GM06990 (cell line): ENCODE results near the gene CAMSAP1.

Experiments used
- DNase-seq: peaks from one replicate; pipeline ENCODE4 v3.0.0-alpha.2; 2011; ENCODE audit not compliant: insufficient read length; ENCODE audit errors: extremely low read depth
- H3K27me3 ChIP-seq: replicated peaks from 2 replicates; pipeline ENCODE4 v1.6.0; 2011; ENCODE audit warnings: low read length; ENCODE audit not compliant: control insufficient read depth, insufficient read depth
- H3K36me3 ChIP-seq: 2 replicates; pipeline ENCODE4 v1.5.1; 2011; ENCODE audit warnings: low read length; ENCODE audit not compliant: control insufficient read depth, insufficient read depth
- H3K4me3 ChIP-seq: replicated peaks from 2 replicates; pipeline ENCODE4 v1.5.1; 2011; ENCODE audit warnings: low read depth, mild to moderate bottlenecking, control low read depth, low read length
- TF ChIP-seq, protein P1 (sequence below): IDR thresholded peaks from 2 replicates; pipeline ENCODE4 v1.5.1; 2011; ENCODE audit warnings: low read length, control low read depth, mild to moderate bottlenecking, inconsistent platforms; ENCODE audit not compliant: insufficient read depth, poor library complexity, severe bottlenecking

Gene CAMSAP1

DNA sequence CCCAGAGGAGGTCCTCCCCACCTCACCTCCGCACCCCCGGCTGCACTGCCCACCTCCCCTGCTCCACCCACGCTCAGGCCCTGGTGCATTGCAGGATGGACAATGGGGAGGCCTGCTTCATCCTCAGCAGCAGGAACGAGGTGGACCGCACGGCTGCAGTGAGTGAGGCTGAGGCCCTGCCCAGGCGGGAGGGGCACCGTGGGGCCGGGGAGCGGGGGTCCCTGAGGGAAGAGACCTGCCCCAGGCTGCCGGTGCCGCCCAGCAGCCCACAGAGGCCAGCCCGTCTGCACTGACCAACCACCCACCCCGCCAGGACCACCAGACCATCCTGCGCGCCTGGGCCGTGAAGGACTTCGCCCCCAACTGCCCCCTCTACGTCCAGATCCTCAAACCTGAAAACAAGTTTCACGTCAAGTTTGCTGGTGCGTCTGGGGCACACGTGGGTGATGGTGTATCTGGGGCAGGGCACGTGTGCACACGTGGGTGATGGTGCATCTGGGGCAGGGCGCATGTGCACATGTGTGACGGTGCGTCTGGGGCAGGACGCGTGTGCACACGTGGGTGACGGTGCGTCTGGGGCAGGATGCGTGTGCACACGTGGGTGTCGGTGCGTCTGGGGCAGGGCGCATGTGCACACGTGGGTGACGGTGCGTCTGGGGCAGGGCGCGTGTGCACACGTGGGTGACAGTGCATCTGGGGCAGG is 138.7 kb downstream of the CAMSAP1 start:
- TF ChIP-seq, protein P1, sequence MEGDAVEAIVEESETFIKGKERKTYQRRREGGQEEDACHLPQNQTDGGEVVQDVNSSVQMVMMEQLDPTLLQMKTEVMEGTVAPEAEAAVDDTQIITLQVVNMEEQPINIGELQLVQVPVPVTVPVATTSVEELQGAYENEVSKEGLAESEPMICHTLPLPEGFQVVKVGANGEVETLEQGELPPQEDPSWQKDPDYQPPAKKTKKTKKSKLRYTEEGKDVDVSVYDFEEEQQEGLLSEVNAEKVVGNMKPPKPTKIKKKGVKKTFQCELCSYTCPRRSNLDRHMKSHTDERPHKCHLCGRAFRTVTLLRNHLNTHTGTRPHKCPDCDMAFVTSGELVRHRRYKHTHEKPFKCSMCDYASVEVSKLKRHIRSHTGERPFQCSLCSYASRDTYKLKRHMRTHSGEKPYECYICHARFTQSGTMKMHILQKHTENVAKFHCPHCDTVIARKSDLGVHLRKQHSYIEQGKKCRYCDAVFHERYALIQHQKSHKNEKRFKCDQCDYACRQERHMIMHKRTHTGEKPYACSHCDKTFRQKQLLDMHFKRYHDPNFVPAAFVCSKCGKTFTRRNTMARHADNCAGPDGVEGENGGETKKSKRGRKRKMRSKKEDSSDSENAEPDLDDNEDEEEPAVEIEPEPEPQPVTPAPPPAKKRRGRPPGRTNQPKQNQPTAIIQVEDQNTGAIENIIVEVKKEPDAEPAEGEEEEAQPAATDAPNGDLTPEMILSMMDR = no peak
- Histone ChIP-seq H3K27me3 (no peaks in the 10 kb centered on the region), H3K36me3 (no peaks in the 10 kb centered on the region)

DNA sequence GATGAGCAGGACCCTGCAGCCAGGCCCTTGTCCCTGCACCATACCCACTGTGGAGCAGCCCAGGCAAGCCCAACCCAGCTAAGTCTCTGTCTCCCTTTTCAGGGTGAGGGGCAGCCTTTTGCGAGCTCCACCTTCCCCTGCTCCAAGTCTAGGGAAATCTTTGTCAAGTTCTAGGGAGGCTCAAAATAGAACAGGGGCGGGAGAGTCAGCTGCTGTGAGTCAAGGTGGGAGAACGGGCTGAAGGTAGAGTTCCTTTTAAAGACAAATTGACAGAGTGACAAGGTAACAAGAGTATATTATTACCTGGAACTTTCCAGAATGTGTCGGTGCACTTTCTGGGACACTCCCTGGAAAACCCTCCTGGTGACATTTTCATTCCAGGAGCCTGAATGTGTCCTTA is 140.6 kb downstream of the CAMSAP1 start:
- H3K27me3 ChIP-seq = no peaks in the 10 kb centered on the region
- H3K36me3 ChIP-seq = no peaks in the 10 kb centered on the region
- no peak overlapping the region for H3K4me3 ChIP-seq
- no peak for DNase-seq
- TF ChIP-seq, protein P1 = no peak

More for the DNA sequence above, 138.7 kb downstream of the CAMSAP1 start:
- no peak overlapping the region for H3K4me3 ChIP-seq
- no peak for DNase-seq

DNA sequence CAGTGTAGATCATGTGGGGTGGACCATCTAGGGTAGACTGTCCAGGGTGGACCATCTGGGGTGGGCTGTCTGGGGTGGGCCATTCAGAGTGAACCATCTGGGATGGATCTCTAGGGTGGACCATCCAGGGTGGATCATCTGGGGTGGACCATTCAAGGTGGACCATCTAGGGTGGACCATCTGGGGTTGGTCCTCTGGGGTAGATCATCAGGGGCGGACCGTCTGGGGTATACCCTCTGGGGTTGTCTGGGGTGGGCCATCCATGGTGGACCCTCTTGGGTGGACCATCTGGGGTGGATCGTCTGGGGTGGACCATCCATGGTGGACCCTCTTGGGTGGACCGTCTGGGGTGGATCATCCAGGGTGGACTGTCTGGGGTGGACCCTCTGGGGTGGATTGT is 141.1 kb downstream of the CAMSAP1 start:
- Histone ChIP-seq H3K27me3 (no peaks in the 10 kb centered on the region), H3K4me3 (no peak overlapping the region), H3K36me3 (no peaks in the 10 kb centered on the region)
- TF ChIP-seq, protein P1 = no peak
- no peak for DNase-seq

DNA sequence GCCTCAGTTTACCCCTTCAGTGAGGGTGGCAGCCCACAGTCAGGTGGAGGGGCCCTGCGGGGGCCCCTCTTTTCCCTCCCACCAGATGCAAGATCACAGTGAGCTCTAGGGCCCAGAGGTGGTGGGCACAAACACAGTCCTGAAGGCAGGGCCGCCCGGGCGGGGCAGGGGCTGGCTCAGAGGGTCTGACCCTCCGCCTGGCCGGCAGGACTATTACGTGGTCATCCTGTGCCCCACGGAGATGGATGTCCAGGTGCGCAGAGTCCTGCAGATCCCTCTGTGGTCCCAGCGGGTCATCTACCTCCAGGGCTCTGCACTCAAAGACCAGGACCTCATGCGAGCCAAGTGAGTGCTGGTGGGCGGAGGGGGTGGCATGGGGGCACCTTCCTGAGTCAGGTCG is 141.9 kb downstream of the CAMSAP1 start:
- Histone ChIP-seq H3K27me3 (no peaks in the 10 kb centered on the region), H3K36me3 (no peaks in the 10 kb centered on the region), H3K4me3 (no peak overlapping the region)
- no peak for DNase-seq
- TF ChIP-seq, protein P1 = no peak

DNA sequence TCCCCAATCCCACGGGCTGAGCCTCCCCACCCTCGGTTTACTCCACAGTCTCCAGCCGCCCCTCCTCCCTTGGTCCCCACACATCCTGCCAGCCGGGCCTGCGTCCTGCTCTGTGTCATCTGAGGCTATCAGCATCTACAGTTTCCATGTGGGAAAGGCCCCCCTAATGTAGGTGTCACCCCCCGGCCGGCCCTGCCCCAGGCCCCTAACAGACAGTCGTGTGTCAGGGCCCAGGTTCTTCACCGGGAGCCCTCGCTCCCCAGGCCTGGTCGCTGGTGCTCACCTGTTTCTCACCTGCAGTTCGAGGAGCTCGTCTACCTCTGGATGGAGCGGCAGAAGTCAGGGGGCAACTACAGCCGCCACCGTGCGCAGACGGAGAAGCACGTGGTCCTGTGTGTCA is 142.6 kb downstream of the CAMSAP1 start:
- no peak overlapping the region for H3K4me3 ChIP-seq
- no peak for DNase-seq
- no peaks in the 10 kb centered on the region for H3K36me3 ChIP-seq
- H3K27me3 ChIP-seq = no peaks in the 10 kb centered on the region
- TF ChIP-seq, protein P1 = no peak
